HG03045 (cell line): Measurements from ENCODE around the gene ITGA3.
"Not testable (repeated sequence)": the region's sequence is repeated elsewhere in the genome, so short reads cannot be mapped to it uniquely, and the experiment has no call there.

Experiments
- ATAC-seq: cut with Tn5 transposase; IDR thresholded peaks from one replicate; pipeline ENCODE4 v1.9.1; 2021; ENCODE audit warnings: mild to moderate bottlenecking, moderate library complexity; ENCODE audit not compliant: unreplicated experiment

Gene ITGA3

DNA sequence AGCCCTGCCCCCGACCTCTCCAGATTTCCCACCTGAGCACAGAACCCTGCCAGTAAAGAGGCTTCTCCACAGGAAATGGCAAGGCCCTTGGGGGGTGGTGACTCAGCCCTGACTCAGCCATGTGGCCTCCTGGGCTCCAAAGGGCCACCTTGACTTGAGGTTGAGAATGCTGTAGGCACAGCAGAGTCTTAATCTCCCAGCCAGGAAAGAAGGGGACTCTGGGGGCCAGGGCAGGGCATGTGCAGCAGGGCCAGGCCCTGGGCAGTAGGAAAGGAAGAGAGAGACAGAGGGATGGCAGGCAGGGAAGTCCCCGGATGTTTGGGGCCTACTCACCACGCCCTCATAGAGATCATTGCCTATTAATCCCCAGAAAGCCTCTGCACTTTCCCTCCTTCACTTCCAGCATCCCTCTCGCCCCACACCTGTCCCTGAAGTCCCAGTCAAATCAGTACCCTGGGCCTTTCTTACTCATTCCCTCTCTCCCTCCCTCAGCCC, 4.8 kb upstream of the ITGA3 start:
- ATAC-seq: no peak

DNA sequence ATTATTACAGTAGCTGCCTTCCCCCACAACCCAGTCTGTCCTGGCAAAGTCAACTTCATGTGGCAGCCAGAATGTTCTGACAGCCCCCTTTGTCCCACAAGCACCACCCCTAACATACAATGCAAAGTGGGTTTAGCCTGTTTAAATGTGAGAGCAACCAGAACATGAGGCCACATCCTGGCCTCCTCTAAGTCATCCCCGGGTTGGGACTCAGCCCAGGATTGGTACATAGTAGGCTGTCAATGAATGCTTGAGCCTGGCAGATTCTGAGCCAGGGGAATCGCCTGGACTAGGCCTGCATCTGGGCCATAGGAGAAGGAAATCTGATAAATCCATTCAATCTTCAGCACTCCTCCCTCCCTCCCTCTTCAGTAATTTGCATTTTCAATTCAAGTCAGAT, 4.3 kb upstream of the ITGA3 start:
- no peak for ATAC-seq

DNA sequence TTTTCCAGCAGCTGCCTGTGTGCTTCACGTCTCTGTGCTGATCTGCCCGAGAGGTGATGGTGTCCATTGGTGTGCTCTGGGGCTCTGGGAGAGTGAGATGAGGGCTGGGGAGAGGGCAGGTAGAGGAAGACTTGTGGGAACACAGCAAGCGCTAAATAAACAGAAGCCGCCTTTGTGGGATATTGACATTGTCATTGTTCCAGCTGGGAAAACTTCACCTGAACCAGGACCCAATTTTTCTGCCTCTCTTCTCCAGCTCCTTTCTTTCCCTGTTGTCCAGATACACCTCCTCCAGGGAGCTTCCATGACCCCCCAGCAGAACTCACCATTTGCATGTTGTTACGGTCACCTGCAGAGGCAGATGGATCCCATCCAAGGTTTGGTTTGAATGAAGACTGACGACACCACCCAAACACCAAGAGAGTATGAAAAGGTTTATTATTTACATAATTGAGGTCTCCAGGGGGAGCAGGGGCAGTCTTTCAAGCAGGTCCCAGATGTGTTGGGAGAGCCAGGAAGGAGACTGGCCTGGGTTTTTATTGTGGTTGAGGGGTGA, 3.6 kb upstream of the ITGA3 start:
- ATAC-seq: no peak

DNA sequence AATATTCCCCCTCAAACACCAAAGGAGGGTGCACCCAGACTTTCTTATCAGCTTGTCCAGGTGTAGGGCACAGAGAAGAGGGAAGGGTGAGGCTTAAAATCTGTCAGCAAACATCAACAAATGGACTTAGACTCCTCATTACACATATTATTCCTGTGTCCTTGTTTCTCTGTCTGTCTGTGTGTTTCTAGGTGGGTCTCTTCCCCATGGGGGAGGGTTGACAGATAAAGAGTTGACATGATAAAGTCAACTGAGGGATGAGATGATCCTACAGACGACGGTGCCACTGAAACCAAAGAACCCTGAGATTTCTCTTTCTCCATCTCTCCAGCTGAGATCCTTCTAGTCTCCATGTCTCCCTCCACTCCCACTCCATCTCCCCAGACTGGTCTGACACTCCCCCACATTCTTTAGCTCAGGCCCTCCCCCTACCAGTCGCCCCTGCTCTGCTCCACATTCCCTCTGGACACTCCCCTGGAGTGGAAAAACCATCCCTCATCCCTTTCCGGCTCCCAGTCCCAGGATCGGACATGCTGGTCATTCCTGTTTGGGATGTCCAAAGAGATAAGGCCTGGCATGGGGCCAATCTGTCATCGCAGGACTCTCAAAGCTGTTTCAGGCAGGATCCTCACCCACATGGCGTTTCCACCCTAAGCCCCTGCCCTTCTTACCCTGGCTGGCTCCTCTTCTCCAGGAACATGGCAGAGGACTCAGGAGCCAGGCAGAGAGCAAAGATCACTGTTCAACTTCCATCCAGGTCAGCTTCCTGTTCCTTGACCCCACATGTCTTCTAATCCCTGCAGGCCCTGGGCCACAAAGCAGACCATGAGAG, 2.9 kb upstream of the ITGA3 start:
- no peak for ATAC-seq

DNA sequence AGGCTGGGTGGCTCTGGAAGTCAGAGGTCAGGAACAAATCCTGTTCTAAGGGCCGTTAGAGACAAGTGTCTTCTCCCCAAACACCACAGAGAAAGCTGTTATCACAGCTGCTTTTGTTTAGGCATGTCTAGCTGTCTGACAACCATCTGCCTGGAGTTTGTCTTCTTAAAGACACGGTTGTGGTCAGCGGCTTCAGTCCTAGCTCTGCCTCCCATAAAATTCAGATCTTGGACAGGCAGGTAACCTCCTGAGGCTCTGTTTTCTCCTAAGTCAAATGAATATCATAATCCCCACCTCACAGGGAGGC, 2.3 kb upstream of the ITGA3 start:
- ATAC-seq: no peak

DNA sequence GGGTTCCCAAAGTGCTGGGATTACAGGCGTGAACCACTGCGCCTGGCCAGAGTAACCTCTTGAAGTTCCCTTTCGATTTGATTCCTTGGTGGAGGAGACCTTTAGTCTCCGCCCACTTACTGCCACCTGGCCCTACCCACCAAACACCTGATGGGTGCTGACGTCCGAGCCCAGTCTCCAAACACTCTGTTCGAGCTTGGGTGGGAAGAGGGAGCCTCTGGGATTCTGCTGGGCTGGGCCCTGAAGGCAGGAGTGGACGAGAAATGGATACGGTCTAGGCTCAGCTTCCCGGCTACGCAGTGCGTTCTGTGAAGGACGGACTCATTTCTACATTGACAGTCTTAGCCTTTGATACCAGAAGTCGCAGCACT, 870 bp upstream of the ITGA3 start:
- no peak for ATAC-seq

DNA sequence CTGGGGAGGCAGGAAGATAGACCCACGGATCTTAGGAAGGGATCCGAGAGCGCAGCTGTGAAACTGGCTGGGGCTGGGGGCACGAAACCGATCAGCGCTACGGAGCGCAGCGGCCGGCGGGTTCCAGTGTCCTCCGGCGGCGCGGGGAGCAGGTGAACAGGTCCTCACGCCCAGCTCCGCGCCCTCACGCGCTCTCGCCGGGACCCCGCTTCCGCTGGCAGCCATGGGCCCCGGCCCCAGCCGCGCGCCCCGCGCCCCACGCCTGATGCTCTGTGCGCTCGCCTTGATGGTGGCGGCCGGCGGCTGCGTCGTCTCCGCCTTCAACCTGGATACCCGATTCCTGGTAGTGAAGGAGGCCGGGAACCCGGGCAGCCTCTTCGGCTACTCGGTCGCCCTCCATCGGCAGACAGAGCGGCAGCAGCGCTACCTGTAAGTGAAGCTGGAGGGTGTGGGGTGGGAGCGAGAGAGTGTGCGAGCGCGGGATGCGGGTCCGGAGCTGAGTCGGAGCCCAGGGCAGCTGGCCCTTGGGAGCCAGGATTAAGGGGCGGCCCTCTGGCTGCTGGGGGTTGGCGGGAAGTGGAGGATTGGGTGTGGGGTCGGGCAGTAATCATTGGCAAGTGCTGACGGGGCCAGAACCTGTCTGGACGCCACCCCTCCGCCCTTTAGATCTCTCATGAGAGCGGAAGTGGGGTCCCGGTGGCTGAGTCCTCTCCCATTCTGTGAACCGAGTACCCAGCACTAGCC, 479 bp downstream of the ITGA3 start:
- ATAC-seq: peak; percentile 32

DNA sequence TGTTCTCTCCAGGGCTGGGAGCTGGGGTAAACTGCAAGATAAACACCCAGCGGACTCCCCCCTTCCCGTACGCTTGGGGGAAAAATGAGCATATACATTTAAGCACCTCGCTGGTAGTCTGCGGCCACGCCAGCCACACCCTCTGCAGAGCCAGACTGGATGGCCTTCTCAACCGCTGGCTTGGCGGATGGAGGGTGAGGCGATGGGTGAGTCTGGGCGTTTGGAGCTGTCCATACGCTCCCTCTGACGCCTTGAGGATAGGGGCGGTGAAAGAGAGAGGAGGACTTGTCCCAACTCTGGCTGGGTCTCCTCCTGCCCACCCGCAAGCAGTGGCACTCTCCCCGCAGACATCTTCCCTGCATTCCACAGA, 1.0 kb downstream of the ITGA3 start:
- no peak for ATAC-seq

DNA sequence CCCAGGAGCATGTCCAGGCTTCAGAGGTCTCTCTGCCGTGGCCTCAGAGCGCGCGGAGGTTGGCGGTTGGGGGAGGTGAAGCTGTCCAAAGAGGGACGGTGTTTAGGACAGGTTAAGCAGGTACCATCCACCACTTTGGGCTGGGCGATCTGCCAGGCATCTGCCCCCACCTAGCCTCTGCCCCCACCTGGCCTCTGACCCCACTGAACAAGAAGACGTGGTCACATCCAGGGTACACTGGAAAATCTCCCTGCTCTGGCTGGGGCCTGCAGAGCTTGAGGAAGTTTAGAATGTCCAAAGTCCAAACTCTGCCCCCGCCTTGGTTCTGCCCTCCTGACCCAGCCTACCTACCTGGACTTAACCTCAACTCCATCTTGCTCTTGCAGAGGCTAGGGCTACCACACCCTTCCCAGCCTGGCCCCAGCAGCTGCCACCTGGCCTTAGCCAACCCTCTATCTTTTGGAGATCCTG, 1.6 kb downstream of the ITGA3 start:
- ATAC-seq: no peak

DNA sequence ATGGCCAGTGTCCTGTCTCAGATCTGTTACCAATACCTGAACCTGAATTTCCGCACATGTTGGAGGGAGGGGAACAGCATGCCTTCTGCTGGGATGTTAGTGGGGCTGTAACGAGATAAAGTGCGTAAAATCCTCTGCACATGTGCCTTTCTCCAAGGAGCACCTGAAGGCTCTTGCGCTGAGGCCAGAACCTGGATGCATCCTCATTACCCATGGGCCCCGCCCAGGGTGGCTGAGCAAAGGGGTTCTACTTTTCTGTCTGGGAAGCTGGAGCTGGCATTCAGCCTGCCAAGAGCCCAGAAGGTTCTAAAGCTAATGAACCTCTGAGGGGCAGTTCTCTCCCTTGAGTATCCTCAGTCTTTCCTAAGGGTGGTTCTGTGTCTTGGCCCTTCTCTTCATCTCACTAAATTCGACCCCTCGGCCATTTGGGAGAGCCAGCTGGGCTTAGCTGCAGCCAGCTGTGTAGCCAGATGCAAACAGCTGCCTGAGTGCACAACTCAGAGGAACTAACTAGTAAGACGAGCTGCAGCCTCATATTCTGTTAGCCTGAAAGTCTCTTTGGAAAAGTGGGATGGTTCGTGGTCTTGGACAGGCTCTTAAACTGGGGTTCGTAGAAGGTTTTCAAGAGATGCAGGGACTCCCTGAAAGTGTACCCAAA, 2.5 kb downstream of the ITGA3 start:
- ATAC-seq: no peak

DNA sequence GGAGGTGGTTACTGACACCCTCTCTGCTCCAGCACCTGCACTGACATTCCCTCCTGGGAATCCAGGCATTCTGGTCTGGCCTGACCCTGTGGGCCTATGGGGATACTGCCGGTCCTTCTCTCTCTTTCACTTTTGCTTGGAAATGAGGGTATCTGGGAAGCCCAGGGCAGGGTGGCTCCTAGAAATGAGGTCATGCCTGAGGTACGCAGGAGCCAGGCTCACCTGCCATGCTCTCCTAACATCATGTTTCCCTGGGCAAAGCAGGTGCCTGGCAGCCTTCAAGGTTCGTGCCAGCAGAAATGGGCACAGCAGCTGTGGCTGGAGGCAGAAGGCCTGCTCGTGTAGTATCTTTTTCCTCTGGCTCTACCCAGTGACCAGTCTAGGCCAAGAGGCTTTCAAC, 3.3 kb downstream of the ITGA3 start:
- no peak for ATAC-seq

DNA sequence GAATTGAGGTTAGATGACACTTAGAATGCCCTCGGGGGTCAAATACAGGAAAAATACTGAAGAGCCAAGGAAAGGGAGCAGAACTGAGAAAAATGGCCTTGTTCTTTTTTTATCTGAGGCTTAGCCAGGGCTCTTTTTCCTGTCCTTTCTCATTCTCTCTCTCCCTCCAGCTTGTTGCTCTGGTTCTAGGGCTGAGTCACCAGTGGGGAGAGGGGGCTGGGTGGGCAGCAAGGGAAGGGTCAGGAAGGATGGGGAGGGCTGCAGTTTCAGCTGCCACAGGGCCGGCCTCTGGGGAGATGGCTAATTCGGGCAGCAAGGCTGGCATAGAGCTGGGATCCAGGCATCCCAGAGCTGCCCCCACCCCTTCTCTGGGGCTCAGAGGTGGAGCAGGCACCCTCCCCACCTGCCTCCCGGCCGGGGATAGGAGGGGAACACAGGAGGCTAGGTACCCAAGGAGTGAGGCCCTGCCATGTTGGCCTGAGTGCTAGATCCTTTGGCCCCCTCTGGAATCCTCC, 3.9 kb downstream of the ITGA3 start:
- ATAC-seq: no peak

DNA sequence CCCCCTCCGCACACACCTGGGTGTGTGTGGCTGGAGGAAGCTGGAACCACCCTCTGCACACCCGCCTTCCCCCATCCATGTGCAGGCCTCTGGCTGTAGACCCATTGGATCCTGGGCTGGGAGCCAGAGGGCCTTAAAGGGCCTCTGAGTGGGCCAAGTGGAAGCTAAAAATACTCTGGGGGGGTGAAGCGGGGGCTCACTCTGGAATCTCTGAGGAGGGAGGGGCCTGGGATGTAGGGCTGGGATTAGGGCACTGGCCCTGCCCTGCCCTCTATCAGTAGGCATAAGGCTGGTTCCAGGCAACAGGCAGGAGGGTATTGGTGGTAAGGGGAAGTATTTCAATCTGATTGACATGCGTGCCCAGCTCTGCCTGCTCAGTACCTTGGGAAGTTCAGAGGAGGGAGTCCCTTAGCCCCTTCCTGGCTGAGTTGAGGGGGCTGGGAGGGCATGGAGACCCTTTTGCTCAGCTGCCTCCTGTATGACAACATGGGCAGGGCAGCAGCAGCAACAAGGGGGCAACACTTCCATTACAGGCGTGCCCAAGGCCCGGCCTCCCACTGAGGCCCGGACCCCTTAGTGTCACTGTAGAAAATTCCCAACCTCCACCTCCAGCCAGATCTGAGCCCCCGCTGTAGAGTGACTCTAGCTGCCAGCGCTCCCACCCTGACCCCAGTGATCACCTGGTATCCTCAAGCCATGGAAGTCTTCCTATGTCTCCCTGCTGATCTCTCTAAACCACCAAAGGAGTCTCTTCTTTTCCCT, 5.2 kb downstream of the ITGA3 start:
- ATAC-seq: no peak

DNA sequence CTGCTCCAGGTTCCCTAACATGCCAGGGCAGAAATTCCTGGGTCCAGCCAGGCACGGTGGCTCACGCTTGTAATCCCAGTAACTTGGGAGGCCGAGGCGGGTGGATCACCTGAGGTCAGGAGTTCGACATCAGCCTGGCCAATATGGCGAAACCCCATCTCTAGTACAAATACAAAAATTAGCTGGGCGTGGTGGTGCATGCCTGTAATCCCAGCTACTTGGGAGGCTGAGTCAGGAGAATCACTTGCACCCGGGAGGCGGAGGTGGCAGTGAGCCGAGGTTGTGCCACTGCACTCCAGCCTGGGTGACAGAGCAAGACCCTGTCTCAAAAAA, 5.8 kb downstream of the ITGA3 start:
- ATAC-seq: not testable (repeated sequence)

DNA sequence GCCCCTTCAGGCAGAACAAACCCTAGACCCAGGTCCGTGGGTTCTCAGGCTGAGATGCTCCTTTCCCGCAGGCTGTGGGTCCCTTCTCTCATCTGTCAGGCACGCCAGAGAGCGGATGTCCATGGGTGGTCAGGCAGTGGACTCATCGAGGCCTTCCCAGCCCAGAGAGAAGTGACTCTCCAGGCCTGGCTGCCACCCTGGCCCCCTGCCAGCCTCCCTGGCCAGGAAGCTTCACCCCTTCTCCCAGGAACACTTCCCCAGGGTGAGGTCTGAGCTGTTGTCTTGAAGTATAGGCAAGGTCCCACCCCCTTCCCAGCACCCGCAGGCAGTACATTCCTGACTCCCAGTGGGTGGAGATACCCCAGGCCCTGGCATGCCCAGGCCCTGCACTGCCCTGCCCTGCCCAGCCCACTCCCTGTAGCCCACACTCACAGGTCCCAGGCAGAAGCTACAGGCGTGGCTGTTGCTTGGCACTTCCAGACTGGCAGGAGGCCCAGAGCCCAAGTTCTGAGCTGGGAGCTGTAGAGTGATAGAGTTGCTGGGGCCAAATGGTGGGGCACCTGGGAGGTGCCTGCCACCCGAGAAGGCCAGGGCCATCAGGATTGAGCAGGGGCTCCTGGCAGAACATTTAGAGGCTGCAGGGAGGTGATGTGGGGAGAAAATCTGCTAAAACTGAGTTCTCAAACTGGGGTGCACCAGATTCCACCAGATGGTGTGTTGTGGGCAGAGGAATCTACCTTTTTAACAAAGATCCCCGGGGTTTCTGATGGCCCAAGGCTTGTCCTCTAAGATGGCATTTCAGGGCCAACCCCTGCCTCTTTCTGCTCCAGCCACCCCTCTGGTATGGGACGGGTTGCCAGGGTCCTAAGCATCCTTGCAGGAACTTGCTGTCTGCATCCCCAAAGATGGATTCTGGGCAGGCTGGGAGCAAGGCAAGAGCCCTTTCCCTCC, 6.7 kb downstream of the ITGA3 start:
- ATAC-seq: no peak

DNA sequence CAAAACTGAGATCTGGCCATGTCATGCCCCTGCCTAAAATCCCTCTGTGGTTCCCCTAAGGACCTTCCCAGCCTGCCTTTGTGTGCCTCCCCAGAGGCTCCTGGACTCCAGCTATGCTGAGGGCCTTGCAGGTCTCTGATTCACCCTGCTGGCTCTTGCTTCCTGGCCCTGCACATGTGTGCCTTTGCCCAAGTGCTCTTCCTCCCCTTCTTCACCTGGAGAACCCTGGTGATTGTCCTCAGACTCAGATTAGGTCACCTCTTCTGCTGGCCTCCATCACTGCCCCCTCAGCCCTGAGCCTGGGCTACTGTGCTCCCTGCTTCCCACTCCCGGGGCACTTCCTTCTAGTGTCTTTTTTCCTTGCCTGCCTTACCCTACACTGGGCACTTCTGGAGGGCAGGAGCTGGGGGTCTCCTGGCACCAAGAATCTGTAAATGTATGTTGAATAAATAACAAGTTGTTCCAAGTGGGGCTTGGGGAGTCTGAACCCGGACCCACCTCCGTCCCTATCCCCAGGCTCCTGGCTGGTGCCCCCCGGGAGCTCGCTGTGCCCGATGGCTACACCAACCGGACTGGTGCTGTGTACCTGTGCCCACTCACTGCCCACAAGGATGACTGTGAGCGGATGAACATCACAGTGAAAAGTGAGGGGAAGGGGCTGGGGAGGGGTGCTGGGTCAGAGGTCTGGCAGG, 7.8 kb downstream of the ITGA3 start:
- no peak for ATAC-seq

DNA sequence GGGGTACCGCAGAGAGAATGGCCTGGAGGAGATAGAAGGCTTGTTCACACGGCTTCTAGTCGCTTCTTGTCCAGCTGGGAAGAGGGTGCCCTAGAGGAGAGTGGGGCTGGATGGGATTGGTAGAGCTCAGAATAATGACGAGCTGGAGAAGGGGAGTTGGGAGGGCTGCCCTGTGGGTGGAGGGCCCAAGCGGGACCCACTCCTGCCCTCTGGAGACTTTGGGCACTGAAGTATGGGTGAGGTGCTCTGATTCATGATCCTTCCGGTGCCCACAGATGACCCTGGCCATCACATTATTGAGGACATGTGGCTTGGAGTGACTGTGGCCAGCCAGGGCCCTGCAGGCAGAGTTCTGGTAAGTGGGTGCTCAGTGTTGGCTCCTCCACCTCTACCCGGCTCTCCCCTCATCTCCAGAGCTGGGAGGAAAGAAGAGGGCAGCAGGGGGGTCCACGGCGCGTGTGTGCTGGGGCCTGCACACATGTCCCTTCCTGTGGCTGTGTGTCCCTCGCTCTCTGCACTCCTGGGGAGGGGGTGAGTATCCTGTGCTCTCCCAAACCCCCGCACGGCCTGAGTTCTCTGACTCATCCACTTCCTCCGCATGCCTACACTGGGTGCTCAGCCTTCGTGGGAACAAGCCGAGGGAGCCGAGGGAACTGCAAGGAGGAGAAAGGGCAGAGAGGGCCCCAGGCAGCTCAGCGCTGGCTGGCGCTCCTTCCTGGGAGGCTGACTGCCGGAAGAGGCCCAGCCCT, 8.5 kb downstream of the ITGA3 start:
- no peak for ATAC-seq

DNA sequence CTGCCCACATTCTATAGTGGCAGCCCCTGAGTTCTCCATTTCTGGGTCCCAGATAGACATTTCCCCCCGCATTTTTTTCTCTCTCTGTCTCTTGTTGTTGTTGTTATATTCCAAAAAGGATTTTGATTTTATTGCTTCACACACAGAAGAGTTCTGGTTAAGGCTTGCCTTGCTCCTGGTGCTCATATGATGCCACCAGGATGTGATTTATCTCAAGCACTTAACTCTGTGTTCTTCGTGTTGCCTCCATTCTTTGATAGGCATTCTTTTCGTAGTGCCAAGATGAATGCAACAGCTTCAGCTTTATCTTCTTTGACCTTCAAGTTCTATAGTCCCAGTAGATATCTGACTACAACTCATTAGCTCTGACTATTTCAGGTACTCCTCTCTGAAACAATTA, 9.1 kb downstream of the ITGA3 start:
- ATAC-seq: no peak
